Epithelial cell of prostate (primary cell): ENCODE measurements around the gene SLBP.
A peak's percentile ranks its signal among the peaks of the same experiment; 100 is the strongest.
"Not testable (repeated sequence)": the region's sequence is repeated elsewhere in the genome, so short reads cannot be mapped to it uniquely, and the experiment has no call there.

Source experiments
- DNase-seq: peaks from one replicate; pipeline ENCODE4 v3.0.0-alpha.2; 2011; ENCODE audit warnings: low read depth, low spot score
- H3K27ac ChIP-seq: fragments of 450-650 bp; 2 replicates; pipeline ENCODE4 v1.5.1; 2017; ENCODE audit warnings: mild to moderate bottlenecking

The SLBP gene

DNA sequence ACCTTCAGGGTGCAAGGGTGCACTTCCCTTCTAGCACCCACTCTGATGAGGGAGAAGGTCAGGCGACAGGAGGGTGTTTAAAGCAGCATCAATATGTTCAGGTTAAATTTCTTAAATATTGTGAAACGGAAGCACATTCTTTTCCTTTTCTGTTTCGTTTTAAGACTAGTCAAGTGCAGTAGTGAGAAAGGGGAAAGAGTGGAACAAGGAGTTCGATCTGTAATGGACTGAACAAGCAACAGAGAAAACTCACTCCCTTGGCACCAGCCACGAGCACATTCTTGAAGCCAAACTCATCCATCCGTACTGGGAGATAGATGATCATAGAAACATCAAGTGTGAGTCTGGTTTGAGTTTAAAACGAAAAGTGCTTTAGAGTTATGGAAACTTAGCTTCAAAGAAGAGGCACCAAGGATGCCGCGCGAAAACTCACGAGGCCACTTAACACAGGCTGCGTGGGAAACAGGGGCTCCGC, 28.8 kb downstream of the SLBP start:
- peak overlapping the region; percentile 32 for H3K27ac ChIP-seq
- DNase-seq = no peak

DNA sequence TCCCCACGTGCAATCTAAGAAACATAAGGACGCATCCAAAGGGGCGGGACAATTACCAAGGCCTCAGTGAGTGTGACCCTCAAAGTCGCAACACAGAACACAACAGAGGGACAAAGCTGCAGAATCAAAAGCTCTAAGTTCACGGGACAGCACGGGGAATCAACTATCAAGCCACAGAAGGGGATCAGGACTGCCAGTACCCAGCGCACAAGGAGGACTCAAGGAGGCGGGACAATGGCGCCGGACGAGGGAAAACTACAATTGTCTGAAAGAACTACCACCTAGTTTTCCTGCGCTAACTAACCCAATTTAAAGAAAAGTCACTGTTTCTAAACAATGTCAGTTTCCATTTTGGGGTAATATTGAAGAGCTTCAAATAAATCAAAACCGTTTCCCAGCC, 29.3 kb downstream of the SLBP start:
- no peak overlapping the region for H3K27ac ChIP-seq
- DNase-seq = no peak

DNA sequence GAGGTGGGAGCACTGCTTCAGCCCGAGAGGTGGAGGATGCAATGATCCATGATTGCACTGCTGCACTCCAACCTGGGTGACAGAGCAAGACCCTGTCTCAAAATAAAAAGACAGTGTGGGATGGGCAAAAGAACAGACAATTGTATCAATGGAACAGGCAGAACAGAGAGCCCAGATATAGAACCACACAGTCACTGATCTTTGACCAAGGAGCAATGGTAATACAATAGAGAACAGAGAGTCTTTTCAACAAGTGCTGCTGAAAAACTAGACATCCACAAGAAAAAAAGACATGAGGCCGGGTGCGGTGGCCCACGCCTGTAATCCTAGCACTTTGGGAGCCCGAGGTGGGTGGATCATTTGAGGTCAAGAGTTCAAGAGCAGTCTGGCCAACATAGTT, 33.9 kb downstream of the SLBP start:
- no peak overlapping the region for H3K27ac ChIP-seq
- no peak for DNase-seq

DNA sequence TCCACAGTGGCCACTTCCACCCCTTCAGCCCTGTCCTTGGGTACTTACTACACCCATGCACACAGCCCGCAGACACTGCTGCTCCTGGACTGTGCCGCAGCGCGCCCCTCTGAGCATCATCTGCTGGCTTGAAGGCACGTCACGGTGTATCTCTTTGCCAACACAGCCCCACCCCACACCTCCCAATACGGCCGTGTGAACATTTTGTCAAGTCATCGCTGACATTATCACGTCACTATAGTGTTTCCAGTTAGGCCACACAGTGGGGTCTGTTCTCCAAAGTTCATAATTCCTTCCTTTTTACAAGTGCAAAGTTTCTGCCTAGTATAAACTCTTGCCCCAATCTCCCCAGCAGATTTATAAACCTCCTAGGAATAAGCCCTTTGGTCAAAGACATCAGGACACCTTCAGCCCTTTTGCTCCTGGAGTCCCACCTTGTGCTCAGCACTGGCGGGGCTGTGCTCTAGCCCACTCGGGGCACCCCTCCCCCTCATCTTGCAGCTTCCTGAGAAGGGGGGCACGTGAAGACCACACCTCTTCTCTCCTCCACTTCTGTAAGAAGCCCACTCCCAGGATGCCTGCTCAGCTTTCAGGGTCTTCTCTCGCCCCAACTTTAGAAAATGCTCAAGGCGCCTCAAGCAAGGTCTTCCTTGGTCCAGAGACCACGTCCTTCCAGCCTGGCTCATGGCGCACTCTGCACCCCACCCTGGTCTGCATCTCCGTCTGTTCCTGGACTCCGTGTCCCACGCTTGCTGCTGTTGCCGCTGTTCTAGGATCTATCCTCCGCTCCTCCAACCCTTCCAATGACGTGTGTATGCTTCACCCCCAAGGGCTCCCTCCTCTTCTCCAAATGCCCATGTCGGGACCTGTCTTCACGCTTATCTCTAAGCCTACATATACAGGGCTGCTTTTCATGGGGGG, 35.3 kb downstream of the SLBP start:
- no peak for DNase-seq
- no peak overlapping the region for H3K27ac ChIP-seq

DNA sequence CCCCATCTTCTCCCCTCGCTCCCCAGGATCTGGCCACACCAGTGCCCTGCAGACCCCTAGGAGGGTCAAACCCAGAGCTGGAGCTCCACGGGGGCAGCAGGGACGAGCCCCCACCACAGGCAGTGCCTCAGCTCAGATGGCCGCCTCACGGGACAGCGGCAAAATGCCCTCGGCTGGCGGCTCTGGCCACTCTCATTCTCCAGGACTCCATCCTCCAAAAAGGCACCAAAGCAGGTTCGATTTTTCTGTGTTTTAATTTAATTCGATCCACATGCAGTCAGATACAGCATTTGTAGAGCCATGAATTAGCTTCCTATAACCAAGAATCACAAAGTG, 36.3 kb downstream of the SLBP start:
- DNase-seq = no peak

DNA sequence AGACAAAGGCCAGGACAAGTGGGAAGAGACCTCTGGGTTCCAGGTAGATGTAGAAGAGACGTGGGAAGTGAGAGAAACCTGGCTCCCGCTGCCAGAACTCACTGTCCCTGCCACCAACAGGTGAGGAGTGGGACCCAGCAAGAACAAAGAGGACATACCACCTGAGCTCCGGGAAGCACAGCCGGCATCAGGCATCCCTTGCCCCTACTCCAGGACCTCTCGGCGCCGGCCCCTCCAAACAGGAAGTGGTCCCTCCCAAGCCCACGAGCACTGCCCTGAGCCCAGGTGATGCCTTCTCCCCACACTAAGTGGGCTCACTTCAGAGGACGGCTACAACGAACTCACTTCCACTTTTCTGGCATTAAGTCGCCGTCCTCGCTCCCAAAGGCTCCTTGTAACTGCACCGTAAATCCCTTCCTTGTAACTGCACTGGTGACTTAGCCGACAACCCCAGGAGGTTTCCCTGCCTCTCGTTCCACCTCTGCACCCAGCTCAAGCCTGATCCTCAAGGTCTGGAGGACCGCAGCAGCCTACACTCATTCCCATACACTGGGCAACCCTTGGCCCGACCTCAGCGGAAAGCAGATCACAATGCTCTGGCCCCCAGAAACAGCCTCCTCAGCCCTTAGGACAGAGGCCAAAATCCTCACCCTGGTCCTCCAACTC, 36.9 kb downstream of the SLBP start:
- no peak overlapping the region for H3K27ac ChIP-seq
- DNase-seq = no peak

More for the DNA sequence above, 36.3 kb downstream of the SLBP start:
- no peak overlapping the region for H3K27ac ChIP-seq

DNA sequence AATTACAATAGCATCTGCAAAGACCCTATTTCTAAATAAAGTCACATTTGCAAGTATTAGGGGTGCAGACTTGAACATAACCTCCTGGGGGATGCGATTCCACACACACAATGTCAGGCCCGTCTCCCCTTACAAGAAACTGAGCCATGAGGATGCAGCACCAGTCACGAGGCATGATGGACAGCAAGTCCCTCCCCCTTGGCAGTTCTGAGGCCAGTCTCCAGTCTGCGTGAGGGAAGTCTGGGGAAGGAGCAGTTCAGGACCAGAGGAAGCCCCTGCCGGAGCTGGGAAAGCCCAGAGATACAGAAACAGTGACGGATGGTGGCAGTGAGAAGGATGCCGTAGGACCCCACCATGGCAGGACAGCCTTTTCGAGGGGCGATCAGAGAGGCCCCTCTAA, 37.4 kb downstream of the SLBP start:
- DNase-seq = no peak
- H3K27ac ChIP-seq = no peak overlapping the region

DNA sequence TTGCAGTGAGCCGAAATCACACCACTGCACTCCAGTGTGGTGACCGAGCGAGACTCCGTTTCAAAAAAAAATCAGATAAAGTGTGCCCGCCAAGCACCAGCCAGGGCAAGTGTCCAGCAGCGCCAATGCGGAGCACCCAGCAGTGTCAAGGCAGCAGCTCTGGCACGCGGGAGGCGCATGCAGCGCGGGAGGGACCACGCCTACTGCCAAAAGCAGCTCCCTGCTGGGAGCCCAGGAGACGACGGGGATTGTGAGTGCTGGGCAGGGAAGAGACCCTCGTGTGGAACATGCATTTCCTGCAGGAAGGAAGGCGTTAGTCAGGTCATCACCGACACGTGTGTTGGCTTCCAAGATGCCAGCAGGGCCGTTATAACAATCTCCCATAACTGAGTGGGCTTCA, 38.4 kb downstream of the SLBP start:
- DNase-seq = no peak
- no peak overlapping the region for H3K27ac ChIP-seq

DNA sequence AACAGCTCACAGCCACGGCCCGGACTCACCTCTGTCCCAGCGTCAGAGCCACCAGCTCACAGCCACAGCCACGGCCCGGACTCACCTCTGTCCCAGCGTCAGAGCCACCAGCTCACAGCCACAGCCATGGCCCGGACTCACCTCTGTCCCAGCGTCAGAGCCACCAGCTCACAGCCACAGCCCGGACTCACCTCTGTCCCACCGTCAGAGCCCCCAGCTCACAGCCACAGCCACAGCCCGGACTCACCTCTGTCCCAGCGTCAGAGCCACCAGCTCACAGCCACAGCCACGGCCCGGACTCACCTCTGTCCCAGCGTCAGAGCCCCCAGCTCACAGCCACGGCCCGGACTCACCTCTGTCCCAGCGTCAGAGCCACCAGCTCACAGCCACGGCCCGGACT, 41.1 kb downstream of the SLBP start:
- H3K27ac ChIP-seq, DNase-seq: not testable (repeated sequence)

DNA sequence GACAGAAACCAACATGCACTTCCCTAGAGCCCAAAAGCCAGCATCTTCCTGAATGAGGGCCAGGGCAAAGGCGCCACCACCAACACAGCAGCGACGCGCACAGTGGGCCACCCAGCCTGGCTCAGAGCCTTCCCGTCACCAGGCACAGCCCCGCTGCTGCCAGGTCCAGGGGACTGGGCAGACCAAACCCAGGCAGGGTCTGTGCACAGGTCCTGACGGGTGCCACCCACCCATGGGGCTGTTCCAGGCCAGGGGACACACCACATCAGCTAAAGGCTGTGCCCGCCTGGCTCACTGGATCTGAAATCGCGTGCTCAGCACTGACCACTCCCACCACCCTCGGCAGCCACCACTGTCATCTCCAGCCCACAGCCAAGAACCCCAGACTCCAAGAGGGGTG, 41.8 kb downstream of the SLBP start:
- no peak for DNase-seq
- H3K27ac ChIP-seq = no peak overlapping the region

DNA sequence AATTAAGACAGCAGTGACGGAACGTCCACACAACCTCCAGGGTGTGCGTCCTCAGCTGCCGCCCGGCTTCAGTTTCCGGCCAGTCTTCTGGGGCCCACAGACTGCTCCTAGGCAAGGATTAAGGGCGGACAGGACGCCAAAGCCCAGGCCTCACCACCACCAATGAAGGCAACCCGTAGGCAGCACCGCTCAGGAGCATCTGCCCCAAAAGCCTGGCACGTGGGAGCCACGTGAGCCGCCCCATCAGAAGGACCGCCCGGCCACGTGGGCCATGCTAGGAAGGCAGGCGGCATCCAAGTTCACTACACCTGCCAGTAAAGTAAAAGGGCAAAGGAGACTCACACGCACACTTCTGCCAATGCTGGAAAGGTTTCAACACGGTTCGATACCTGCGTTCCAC, 42.3 kb downstream of the SLBP start:
- no peak for DNase-seq
- H3K27ac ChIP-seq = no peak overlapping the region

DNA sequence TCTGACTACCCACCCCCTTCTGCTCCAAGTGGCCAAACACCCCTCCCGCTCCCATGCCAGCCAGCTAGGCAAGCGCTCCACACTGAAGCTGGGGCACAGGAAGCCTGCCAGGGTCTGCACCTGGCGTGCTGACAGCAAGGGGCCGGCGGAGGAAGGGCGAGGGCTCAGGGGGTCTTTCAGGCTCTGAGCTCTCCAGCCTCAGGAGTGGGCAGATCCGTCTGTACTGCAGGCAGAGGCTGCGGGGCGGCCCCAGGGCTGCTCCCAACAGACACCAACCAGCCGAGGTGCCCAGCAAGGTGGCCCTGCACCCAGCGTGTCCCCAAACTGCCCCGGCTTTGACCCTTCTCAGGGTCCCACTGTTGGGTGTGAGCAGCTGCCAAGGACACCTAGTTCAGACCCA, 42.8 kb downstream of the SLBP start:
- no peak for DNase-seq
- H3K27ac ChIP-seq = no peak overlapping the region

DNA sequence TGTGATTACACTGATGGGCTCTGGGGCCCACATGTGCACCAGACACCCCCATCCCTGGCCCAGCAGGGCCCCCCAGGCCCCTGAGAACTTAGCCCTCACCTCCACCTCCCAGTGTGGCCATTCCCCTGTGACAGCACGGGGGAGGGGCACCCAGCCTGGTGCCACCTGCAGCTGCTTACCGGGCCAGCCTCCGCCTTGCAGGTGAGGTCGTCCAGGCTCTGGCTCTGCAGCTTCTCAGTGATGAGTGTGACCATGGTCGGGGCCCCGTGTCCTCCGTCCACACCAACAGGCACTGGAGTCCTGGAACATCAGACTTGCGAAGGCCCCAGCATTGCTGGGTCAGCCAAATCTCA, 43.7 kb downstream of the SLBP start:
- no peak for DNase-seq

DNA sequence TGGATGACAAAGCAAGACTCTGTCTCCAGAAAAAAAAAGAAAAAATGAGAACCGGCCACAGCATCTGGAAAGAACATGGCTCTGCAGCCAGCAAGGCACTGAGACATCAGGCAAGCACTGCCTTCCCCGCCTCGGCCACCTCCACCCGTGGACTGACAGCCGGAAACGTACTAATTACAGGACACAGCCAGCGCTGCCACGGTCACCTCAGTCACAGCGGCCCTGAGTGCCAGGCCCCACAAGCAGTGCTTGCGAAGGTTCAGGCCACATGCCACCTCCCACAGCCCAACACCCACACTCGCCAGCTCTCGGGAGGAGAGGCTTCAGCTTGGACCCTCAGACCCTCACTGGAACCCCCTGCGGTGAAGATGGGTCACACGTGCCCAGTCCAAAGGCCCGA, 44.8 kb downstream of the SLBP start:
- no peak for DNase-seq
- no peak overlapping the region for H3K27ac ChIP-seq

More for the DNA sequence above, 43.7 kb downstream of the SLBP start:
- no peak overlapping the region for H3K27ac ChIP-seq

DNA sequence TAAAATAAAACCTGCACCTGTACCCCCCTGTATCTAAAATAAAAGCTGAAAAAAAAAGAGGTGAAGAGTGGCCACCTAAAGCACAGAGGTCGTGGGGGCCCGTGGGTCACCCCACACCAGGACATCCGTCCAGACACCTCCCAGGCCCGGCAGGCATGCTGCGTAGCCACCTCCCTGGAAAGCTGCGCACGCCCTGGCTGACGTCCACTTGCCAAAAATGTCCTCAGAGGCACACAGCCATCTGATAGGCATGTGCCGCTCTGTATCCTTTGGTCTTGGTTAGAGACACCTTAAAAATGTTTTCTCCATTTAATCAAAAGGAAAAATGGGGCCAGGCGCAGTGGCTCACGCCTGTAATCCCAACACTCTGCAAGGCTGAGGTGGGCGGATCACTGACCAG, 45.7 kb downstream of the SLBP start:
- DNase-seq = no peak
- H3K27ac ChIP-seq = no peak overlapping the region

DNA sequence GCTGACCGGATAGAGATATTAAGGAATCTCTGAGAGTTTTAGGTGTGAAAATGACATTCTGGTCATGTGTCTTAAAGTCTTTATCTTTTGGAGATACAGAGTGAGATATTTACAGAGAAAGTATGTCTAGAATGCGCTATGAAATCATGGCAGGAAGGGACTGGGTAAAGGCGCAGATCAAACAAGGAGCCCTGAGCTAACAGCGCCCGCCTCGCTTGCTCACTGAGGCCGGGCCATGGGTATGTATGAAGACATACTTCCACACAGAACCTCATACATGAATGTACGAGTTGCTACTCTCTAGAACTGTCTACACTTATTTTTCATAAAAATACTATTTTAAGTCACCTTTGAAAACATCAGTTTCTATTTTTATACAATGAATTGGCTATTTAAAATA, 48.0 kb downstream of the SLBP start:
- H3K27ac ChIP-seq = no peak overlapping the region
- DNase-seq = no peak

DNA sequence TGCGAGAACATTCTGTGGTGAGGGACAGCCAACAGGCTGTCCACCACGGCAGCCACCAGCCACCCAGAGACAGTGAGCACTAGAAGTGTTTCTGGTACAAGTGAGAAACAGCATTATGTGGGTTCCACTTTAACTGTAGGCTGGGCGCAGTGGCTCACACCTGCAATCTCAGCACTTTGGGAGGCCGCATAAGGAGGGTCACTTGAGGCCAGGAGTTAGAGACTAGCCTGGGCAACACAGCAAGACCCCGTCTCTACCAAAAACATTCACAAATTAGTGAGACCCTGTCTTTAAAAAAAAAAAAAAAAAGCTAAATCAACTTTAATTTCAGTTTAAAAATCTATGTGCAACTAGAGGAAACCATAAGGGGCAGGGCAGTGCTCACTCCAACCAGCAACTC, 48.6 kb downstream of the SLBP start:
- H3K27ac ChIP-seq = no peak overlapping the region
- no peak for DNase-seq

DNA sequence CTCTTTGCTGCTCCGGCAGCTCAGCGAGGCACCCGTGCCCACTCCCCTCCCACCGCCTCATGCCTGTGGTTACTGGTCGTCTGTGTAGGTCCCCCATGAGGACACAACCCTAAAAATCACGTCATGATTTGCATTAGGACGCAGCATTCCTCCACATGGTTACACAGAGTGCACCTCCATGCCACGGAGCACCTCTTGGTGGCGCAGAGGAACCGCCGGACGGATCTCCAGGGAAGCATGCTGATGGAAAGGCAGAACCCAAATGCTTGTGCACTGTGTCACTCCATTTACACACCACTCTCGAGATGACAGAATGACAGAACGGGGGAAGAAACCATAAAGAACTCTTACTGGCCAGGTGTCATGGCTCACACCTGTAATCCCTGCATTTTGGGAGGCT, 50.4 kb downstream of the SLBP start:
- no peak for DNase-seq
- H3K27ac ChIP-seq = no peak overlapping the region

DNA sequence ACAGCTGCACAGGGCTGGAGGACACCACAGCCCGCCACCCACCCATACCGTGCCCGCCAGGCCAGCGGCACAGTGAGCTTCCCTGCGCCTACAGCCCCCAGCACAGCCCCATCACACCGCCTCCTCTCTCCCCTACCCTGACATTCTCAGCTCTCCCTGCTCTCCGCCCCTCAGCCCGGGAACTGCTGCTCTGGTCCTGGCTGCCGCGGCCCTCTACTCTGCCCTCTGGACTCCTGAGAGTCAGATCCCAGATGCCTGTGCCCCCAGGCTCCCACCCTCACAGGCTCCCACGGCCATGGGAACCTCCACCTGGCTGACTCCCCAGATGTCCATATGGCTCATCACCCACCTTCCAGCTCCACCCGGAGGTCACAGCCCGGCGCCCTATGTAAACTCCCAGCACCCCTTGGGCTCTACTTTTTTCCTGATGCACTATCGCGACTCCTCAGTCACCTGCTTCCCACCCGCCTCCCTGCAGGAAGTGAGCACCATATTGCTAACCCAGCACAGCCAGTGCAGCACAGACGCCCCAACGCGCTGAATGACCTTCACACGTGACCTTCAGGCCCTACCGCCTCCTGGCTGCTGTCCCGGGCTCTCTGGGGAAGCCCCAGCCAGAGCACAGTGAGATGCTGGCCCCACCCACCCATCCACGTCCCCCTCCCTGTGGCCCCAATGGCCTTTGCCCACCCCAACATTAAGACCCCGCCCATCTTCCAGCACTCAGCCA, 51.0 kb downstream of the SLBP start:
- DNase-seq = no peak
- no peak overlapping the region for H3K27ac ChIP-seq

DNA sequence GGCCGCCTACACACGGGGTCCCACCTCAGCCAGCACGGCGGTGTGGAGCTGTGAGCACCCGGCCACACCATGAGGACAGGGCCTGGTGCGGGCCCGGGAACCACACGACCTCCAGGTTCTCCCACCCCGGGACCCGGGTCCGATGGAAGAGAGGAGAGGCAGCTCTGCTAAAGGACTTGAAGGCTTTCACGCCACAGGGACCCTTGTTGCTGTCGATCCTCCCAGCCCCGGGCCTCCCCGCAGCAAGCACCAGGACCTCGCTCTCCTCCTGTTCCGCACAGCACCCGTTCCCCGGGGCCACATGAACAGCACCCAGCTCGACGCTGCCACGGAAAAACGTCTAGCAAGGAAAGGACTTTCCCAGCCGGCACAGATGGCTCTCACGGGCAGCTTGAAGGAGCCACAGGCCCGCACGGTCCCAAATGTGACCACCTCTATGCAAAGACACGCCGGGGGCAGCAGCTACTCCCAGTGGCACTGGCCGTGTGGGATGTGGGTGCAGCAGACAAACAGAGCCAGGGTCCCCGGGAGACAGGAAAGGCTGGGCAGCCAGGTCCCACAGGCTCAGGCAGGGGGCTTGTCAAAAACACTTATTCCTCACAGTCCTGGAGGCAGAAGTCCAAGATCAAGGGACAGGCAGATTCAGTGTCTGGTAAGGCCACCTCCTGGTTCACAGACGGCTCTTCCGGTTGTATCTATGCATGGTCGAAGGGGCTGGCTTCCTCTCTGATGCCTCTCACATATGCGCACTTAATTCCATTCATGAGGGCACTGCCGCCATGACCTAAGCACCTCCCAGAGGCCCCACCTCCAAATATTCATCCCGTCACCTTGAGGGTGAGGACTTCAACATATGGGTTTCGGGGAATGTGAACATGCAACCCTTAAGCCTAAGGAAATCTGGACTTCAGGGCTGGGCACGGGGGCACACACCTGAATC, 52.7 kb downstream of the SLBP start:
- no peak overlapping the region for H3K27ac ChIP-seq
- DNase-seq = no peak
